ENCODE data around the gene DLGAP1. TPM values are rescaled to one million over a fixed set of nuclear protein-coding genes. Genes with fewer than 3 reads are reported as not detected.

DLGAP1 gene
- polyA plus RNA-seq, 1 experiment, result 0.09 TPM

DNA sequence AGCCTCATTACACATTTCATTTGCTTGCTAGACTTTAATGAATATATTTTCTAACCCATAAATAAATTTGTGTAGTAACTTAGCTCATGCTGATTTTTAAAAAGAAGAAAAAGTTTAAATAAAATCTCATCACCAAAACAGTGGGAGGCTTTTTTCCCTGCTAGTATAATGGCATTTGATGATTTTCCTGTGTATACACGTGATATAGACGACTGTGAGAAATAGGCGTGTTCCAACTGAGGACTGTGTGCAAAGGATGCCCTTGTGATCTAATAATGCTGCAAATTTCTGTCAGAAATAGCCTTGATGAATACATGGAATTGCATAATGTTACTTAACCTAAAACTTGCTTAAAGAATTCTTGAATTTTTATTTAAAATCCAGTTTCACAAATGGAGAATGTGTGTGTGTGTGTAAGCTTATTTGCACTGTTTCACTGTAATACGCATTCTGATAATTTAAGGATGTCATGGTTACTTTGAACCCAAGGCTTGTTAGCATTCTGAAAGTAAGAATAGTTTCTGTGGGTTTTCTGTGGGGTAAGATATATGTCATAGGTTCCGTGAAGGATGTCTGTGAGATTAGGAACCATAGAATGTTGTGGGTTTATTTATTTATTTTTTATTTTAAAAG lies 178.0 kb downstream of the DLGAP1 start:
- Histone ChIP-seq H3K9me3 (ENCODE audit: control insufficient read depth, insufficient read depth, low read length) (peaks cover 8% of the 10 kb centered on the region), H3K27ac (ENCODE audit: low read depth, low read length) (no peak overlapping the region), H3K27me3 (ENCODE audit: control insufficient read depth, insufficient read depth, low read length) (no peaks in the 10 kb centered on the region), H3K4me3 (ENCODE audit: low read depth, low read length) (no peak overlapping the region)
- POLR2A ChIA-PET, result no interaction called here
- no peak for DNase-seq (ENCODE audit: low read depth, low spot score)
- CTCF ChIA-PET, result no interaction called here
- TF ChIP-seq, protein P1, sequence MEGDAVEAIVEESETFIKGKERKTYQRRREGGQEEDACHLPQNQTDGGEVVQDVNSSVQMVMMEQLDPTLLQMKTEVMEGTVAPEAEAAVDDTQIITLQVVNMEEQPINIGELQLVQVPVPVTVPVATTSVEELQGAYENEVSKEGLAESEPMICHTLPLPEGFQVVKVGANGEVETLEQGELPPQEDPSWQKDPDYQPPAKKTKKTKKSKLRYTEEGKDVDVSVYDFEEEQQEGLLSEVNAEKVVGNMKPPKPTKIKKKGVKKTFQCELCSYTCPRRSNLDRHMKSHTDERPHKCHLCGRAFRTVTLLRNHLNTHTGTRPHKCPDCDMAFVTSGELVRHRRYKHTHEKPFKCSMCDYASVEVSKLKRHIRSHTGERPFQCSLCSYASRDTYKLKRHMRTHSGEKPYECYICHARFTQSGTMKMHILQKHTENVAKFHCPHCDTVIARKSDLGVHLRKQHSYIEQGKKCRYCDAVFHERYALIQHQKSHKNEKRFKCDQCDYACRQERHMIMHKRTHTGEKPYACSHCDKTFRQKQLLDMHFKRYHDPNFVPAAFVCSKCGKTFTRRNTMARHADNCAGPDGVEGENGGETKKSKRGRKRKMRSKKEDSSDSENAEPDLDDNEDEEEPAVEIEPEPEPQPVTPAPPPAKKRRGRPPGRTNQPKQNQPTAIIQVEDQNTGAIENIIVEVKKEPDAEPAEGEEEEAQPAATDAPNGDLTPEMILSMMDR (IDR thresholded peaks at IDR 0.05; ENCODE audit: low read depth, low read length), result no peak

DNA sequence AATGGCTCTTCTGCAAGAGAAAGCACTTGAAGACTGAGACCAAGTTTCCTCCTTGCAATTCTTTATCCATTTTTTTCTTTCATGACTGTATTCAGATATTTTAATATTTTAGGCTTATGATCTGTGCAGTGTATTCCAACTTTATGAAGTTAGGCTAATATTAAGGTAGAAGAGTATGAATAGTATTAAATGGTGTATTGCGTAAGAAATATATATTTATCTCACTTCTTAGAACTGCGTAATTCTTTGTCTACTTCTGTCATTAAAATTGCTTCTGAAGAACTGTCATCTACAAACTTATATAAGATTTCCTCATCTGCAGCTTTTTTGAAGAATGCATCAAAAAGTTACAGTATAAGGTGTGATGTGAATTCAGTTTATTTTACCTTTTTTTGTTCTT lies 183.2 kb downstream of the DLGAP1 start:
- ChIA-PET POLR2A (no interaction called here), CTCF (no interaction called here)
- Histone ChIP-seq H3K27me3 (ENCODE audit: control insufficient read depth, insufficient read depth, low read length) (no peaks in the 10 kb centered on the region), H3K9me3 (ENCODE audit: control insufficient read depth, insufficient read depth, low read length) (peaks cover 11% of the 10 kb centered on the region), H3K27ac (ENCODE audit: low read depth, low read length) (no peak overlapping the region), H3K4me3 (ENCODE audit: low read depth, low read length) (no peak overlapping the region)
- DNase-seq (ENCODE audit: low read depth, low spot score), result no peak
- TF ChIP-seq, protein P1 (IDR thresholded peaks at IDR 0.05; ENCODE audit: low read depth, low read length), result no peak

DNA sequence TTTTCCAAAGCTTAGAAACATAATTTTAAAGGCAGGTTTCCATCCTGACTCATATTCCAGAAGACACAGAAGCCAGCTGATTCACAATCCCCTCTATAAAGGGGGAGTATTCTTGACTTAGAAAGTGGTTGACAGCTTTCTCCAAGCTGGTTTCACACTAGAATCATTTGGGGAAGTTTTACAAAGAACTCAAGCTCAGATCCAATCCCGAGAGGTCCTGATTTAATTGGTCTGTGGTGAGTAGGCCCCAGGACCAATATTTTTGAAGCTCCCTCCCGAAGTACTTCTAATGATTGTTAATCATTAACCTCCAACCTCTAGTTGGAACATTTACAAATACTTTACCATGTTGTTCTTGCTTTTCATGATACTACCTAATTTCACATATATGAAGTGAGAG lies 184.1 kb downstream of the DLGAP1 start:
- H3K27me3 ChIP-seq (ENCODE audit: control insufficient read depth, insufficient read depth, low read length), result no peaks in the 10 kb centered on the region
- H3K4me3 ChIP-seq (ENCODE audit: low read depth, low read length), result no peak overlapping the region
- no peak for DNase-seq (ENCODE audit: low read depth, low spot score)
- peaks cover 8% of the 10 kb centered on the region for H3K9me3 ChIP-seq (ENCODE audit: control insufficient read depth, insufficient read depth, low read length)
- ChIA-PET POLR2A (no interaction called here), CTCF (no interaction called here)
- TF ChIP-seq, protein P1 (IDR thresholded peaks at IDR 0.05; ENCODE audit: low read depth, low read length), result no peak
- H3K27ac ChIP-seq (ENCODE audit: low read depth, low read length), result no peak overlapping the region

DNA sequence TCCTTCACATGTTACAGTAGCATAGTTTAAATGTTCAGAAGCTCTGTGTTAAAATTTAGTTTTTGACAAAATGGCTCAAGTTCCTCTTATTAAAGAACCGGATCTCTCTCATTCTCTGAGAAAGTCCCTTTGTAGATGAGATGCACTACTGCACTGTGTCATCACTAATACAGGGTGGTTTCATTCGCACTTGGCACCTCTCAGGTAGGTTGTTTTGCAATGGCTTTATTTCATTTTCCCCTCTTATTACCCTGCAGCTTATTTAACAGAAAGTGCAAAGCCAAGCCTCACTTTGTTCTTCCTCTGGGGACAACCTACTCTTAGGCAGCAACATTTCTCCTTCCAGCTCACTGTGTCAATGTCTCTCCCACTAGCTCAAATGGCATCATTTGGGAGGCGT lies 185.1 kb downstream of the DLGAP1 start:
- TF ChIP-seq, protein P1 (IDR thresholded peaks at IDR 0.05; ENCODE audit: low read depth, low read length), result no peak
- ChIA-PET POLR2A (no interaction called here), CTCF (no interaction called here)

DNA sequence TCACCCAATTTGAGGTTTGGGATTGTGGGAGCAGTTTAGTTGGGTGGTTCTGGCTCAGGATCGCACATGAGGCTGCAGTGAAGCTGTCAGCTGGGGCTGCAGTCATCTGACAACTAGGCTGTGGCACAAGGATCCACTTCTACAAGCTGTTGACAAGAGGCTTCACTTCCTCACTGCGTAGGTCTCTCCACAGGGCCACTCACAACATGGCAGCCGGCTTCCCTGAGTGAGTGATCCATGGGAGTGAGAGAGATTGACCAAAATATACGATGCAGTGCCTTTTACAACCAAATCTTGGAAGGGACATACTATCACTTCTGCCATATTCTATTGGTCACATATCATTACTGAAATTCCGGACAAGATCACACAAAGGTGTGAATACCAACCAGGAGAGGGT lies 187.5 kb downstream of the DLGAP1 start:
- Histone ChIP-seq H3K27me3 (ENCODE audit: control insufficient read depth, insufficient read depth, low read length) (no peaks in the 10 kb centered on the region), H3K9me3 (ENCODE audit: control insufficient read depth, insufficient read depth, low read length) (peaks cover 9% of the 10 kb centered on the region), H3K4me3 (ENCODE audit: low read depth, low read length) (no peak overlapping the region), H3K27ac (ENCODE audit: low read depth, low read length) (no peak overlapping the region)
- POLR2A ChIA-PET, result no interaction called here
- CTCF ChIA-PET, result no interaction called here
- no peak for DNase-seq (ENCODE audit: low read depth, low spot score)
- TF ChIP-seq, protein P1 (IDR thresholded peaks at IDR 0.05; ENCODE audit: low read depth, low read length), result no peak

More for the DNA sequence above, 185.1 kb downstream of the DLGAP1 start:
- Histone ChIP-seq H3K27ac (ENCODE audit: low read depth, low read length) (no peak overlapping the region), H3K9me3 (ENCODE audit: control insufficient read depth, insufficient read depth, low read length) (peaks cover 8% of the 10 kb centered on the region), H3K27me3 (ENCODE audit: control insufficient read depth, insufficient read depth, low read length) (no peaks in the 10 kb centered on the region), H3K4me3 (ENCODE audit: low read depth, low read length) (no peak overlapping the region)
- no peak for DNase-seq (ENCODE audit: low read depth, low spot score)

Data from AG04450 (cell line).